ENCODE measurements around the gene DCLK2. TPM values are rescaled to one million over a fixed set of nuclear protein-coding genes. Genes with fewer than 3 reads are reported as not detected.
"Not testable (repeated sequence)": the region's sequence is repeated elsewhere in the genome, so short reads cannot be mapped to it uniquely, and the experiment has no call there.

Gene DCLK2
- total RNA-seq, 1 donor from 2014 or later = 3.4 TPM

DNA sequence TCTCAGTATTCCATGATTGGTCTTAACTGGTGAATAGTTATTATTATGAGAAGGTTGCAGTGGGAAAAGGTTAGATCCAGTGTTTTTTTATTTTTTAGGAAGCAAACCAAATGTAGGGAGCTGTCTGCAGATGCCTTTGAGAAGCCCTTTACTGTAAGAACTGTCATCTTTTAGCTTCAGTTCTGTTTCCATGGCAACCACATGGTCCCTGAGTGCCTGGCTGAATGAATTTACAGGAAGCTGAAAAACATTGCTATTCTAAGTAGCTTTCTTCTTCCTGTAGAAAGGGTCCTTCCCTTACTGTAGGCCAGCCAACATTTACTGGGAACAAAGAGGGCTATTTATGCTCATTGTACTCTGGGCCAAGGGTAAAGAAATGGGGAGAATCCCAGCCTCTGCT is 103.3 kb downstream of the DCLK2 start:
- no peak overlapping the region for H3K4me3 ChIP-seq (ENCODE audit: low read depth, low read length)
- H3K36me3 ChIP-seq (ENCODE audit: control insufficient read depth, insufficient read depth, low read length) = no peaks in the 10 kb centered on the region
- no peaks in the 10 kb centered on the region for H3K27me3 ChIP-seq (ENCODE audit: control insufficient read depth, insufficient read depth, low read length)
- TF ChIP-seq, protein P1, sequence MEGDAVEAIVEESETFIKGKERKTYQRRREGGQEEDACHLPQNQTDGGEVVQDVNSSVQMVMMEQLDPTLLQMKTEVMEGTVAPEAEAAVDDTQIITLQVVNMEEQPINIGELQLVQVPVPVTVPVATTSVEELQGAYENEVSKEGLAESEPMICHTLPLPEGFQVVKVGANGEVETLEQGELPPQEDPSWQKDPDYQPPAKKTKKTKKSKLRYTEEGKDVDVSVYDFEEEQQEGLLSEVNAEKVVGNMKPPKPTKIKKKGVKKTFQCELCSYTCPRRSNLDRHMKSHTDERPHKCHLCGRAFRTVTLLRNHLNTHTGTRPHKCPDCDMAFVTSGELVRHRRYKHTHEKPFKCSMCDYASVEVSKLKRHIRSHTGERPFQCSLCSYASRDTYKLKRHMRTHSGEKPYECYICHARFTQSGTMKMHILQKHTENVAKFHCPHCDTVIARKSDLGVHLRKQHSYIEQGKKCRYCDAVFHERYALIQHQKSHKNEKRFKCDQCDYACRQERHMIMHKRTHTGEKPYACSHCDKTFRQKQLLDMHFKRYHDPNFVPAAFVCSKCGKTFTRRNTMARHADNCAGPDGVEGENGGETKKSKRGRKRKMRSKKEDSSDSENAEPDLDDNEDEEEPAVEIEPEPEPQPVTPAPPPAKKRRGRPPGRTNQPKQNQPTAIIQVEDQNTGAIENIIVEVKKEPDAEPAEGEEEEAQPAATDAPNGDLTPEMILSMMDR (IDR thresholded peaks at IDR 0.05; ENCODE audit: insufficient read depth, low read length, poor library complexity, severe bottlenecking) = no peak
- no peak for DNase-seq (ENCODE audit: low read depth)

DNA sequence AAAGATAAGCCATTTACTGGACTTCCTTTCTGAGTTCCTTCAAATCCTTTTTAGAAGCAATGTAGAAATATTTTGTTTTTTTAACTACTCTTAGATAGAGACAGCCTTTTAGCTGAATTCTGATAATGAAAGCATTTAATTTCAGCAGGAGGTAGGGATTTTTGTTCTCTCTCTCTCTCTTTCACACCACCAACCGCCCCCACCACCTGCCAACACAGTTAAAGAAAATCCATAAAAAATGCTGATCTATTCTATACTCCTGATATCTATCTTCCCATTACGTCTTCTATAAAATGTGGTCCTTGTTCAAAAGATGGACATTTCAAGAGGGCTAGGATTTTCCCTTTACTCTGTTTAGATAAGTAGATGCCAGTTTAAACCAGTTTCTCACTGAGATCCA is 104.5 kb downstream of the DCLK2 start:
- H3K27me3 ChIP-seq (ENCODE audit: control insufficient read depth, insufficient read depth, low read length) = no peaks in the 10 kb centered on the region
- TF ChIP-seq, protein P1 (IDR thresholded peaks at IDR 0.05; ENCODE audit: insufficient read depth, low read length, poor library complexity, severe bottlenecking) = no peak
- no peaks in the 10 kb centered on the region for H3K36me3 ChIP-seq (ENCODE audit: control insufficient read depth, insufficient read depth, low read length)
- no peak for DNase-seq (ENCODE audit: low read depth)
- no peak overlapping the region for H3K4me3 ChIP-seq (ENCODE audit: low read depth, low read length)

DNA sequence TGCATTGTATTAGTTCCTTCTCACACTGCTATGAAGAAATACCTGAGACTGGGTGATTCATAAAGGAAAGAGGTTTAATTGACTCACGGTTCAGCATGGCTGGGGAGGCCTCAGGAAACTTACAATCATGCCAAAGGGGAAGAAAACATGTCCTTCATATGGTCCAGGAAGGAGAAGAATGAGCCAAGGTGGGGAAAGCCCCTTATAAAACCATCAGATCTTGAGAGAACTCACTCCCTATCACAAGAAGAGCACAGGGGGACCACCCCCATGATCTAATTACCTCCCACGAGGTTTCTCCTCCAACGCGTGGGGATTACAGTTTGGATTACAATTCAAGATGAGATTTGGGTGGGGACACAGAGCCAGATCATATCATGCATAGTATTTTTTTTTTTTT is 106.8 kb downstream of the DCLK2 start:
- DNase-seq (ENCODE audit: low read depth) = not testable (repeated sequence)

DNA sequence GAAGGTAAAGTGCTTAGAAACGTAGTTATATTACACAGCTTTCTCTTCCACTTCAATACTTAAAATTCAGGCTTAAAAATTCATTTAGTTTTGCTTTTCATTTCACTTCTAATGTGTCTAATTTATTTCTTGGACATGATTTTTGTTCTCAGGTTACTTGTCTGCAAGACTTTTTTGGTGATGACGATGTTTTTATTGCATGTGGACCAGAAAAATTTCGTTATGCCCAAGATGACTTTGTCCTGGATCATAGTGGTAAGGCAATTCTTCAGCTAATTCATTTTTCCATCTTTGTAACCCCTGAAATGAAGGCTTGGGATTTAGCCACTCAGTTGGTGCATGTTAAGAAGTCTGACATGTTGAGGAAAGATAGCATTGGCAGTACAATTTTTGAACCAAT is 114.7 kb downstream of the DCLK2 start:
- TF ChIP-seq, protein P1 (IDR thresholded peaks at IDR 0.05; ENCODE audit: insufficient read depth, low read length, poor library complexity, severe bottlenecking) = no peak
- no peak for DNase-seq (ENCODE audit: low read depth)
- Histone ChIP-seq H3K36me3 (ENCODE audit: control insufficient read depth, insufficient read depth, low read length) (no peaks in the 10 kb centered on the region), H3K27me3 (ENCODE audit: control insufficient read depth, insufficient read depth, low read length) (no peaks in the 10 kb centered on the region), H3K4me3 (ENCODE audit: low read depth, low read length) (no peak overlapping the region)

More for the DNA sequence above, 106.8 kb downstream of the DCLK2 start:
- H3K36me3 ChIP-seq (ENCODE audit: control insufficient read depth, insufficient read depth, low read length); H3K4me3 ChIP-seq (ENCODE audit: low read depth, low read length); H3K27me3 ChIP-seq (ENCODE audit: control insufficient read depth, insufficient read depth, low read length): not testable (repeated sequence)

DNA sequence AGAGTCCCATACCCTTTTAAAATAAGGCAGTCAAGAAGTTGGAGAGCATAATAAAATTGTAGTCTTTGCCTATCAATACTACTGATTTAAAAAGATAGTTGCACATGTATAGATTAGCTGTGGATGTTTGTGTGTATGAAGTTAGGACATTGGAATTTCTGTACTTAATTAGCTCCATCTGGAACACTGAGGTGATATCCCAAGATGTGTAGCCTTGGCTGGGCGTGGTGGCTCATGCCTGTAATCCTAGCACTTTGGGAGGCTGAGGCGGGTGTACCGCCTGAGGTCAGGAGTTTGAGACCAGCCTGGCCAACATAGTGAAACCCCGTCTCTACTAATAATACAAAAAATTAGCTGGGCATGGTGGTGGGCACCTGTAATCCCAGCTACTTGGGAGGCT is 119.0 kb downstream of the DCLK2 start:
- H3K27me3 ChIP-seq (ENCODE audit: control insufficient read depth, insufficient read depth, low read length); H3K4me3 ChIP-seq (ENCODE audit: low read depth, low read length); H3K36me3 ChIP-seq (ENCODE audit: control insufficient read depth, insufficient read depth, low read length); DNase-seq (ENCODE audit: low read depth): not testable (repeated sequence)

DNA sequence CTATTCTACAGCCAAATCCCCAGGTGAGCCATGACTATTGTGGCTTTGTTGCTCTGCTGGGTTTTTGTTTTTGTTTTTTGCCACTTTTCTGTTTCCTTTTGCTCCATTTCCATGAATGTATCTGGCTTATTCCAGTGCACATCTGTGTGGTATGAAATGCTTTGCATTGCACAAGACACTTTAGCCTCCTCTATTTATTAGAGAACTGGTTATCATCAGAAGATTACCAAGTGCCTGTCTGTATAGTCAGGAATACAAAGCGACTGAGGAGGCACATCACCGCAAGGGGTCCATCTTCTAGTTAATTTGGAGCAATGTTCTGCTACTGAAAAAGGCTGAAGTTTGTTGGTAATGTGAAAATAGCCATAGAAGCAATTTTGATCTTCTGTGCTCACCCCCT is 120.8 kb downstream of the DCLK2 start:
- Histone ChIP-seq H3K4me3 (ENCODE audit: low read depth, low read length) (no peak overlapping the region), H3K27me3 (ENCODE audit: control insufficient read depth, insufficient read depth, low read length) (no peaks in the 10 kb centered on the region), H3K36me3 (ENCODE audit: control insufficient read depth, insufficient read depth, low read length) (no peaks in the 10 kb centered on the region)
- no peak for DNase-seq (ENCODE audit: low read depth)
- TF ChIP-seq, protein P1 (IDR thresholded peaks at IDR 0.05; ENCODE audit: insufficient read depth, low read length, poor library complexity, severe bottlenecking) = no peak

DNA sequence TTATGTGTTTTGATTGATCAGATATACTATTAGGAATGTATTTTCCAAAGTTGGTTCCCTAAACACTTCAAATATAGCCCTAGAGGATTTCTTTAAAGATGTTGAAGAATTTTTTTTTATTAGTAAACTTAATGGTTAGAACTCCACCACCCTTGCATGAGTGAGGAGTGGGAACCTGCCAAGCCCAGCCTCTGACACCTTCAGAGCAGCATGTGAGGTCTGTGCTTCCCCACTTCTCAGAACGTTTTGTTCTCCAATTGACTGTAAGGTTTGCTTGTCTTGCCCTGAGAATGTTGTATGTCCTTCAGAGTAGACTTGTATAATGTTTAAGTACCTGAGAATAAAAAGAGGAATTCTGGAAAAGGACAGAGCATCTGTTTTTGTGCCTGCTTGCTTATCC is 126.8 kb downstream of the DCLK2 start:
- H3K27me3 ChIP-seq (ENCODE audit: control insufficient read depth, insufficient read depth, low read length) = no peaks in the 10 kb centered on the region
- TF ChIP-seq, protein P1 (IDR thresholded peaks at IDR 0.05; ENCODE audit: insufficient read depth, low read length, poor library complexity, severe bottlenecking) = no peak
- H3K36me3 ChIP-seq (ENCODE audit: control insufficient read depth, insufficient read depth, low read length) = no peaks in the 10 kb centered on the region
- no peak for DNase-seq (ENCODE audit: low read depth)
- no peak overlapping the region for H3K4me3 ChIP-seq (ENCODE audit: low read depth, low read length)
